SH-SY5Y (cell line): Measurements from ENCODE around the gene MLNR.

Experiments
- GATA2 ChIP-seq: IDR thresholded peaks from 2 replicates; pipeline ENCODE4 v1.6.1; 2011; ENCODE audit warnings: mild to moderate bottlenecking, low read depth, low read length
- GATA3 ChIP-seq: IDR thresholded peaks from 2 replicates; pipeline ENCODE4 v1.6.1; 2011; ENCODE audit warnings: low read depth, mild to moderate bottlenecking, low read length, moderate library complexity

DNA sequence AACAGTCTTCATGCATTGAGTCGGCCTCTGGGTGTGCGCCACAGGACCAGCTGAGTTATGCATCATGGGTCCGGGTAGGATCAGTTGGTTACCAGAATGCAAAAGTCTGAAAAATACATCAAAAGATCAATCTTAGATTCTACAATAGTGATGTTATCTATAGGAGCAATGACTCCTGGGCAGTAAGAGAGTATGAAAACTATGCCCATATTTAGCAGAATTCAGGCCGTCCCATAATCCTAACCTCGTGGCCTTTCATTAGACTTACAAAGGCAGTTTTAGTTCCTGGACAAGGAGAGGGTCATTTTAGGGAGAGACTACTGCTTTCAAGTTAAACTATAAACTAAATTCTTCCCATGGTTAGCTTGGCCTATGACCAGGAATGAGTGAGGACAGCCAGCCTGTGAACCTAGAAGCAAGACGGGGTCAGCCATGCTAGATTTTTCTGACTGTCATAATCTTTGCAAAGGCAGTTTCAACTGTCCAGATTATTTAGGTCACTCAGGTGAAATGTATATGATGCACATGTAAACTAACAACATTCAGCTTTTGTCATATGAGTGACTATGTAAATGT is 15.8 kb downstream of the MLNR start:
- TF ChIP-seq GATA2 (no peak), GATA3 (no peak)
